HEK293T (cell line): Measurements from ENCODE around the gene DNAJC9.

Source experiments
- FOXA1 ChIP-seq: fragments of 450-650 bp; IDR thresholded peaks from 2 replicates; pipeline ENCODE4 v1.6.1; 2016; ENCODE audit warnings: mild to moderate bottlenecking
- FOXK2 ChIP-seq: fragments of 450-650 bp; IDR thresholded peaks from 2 replicates; pipeline ENCODE4 v1.6.1; 2016; ENCODE audit warnings: mild to moderate bottlenecking

DNA sequence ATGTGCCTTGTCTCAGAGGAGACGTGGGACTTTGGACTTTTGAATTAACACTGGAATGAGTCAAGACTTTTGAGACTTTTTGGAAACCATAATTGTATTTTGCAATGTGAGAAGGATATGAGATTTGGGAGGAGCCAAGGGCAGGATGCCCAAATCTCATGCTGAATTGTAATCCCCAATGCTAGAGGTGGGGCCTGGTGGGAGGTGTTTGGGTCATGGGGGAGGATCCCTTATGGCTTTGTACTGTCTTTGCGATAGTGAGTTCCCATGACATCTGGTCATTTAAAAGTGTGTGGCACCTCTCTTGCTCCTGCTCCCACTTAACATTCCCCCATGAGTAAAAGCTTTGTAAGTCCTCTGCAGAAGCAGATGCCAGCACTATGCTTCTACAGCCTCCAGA, 39.2 kb downstream of the DNAJC9 start:
- TF ChIP-seq FOXA1 (no peak), FOXK2 (no peak)
